Measurements from ENCODE around the gene SOX13. TPM values are rescaled to one million over a fixed set of nuclear protein-coding genes. Genes with fewer than 3 reads are reported as not detected.

Gene SOX13
- polyA plus RNA-seq, 1 donor (not counting 4 experiments of a cell fraction or from before 2014, with no cell fraction given) = 4.9 TPM

GRCh38 chr1:204059970-204060369, 12.9 kb upstream of the SOX13 start:
- dilution Hi-C loops (cut with MboI; ENCODE audit: extremely low pct_ligation_motif_present, low sequenced_read_pairs) = no loop called here
- no peak for DNase-seq (ENCODE audit: low read depth, low spot score)
- Histone ChIP-seq H3K4me2 (ENCODE audit: control insufficient read depth, extremely low read depth, insufficient read depth, low read depth, low read length) (no peak overlapping the region), H3K9me3 (ENCODE audit: control insufficient read depth, low read depth, low read length) (no peaks in the 10 kb centered on the region), H3K27ac (ENCODE audit: control insufficient read depth, insufficient read depth, low read length) (no peak overlapping the region), H3K36me3 (ENCODE audit: control insufficient read depth in 2 of 2, extremely low read depth in 1 of 2, insufficient read depth in 2 of 2, low read length in 2 of 2) (no peaks in the 10 kb centered on the region), H3K4me3 (ENCODE audit: control insufficient read depth in 2 of 3, extremely low read depth in 1 of 3, insufficient read depth in 2 of 3, low read depth in 1 of 3, low read length in 3 of 3) (no peak overlapping the region), H3K9ac (ENCODE audit: control insufficient read depth, extremely low read depth, insufficient read depth, low read length) (no peak overlapping the region), H3K9me1 (ENCODE audit: control insufficient read depth, extremely low read depth, insufficient read depth, low read length) (no peaks in the 10 kb centered on the region), H4K20me1 (ENCODE audit: control insufficient read depth, extremely low read depth, insufficient read depth, low read length) (no peaks in the 10 kb centered on the region), H3K79me2 (ENCODE audit: control insufficient read depth, insufficient read depth, low read length) (no peaks in the 10 kb centered on the region), H2AFZ (ENCODE audit: control insufficient read depth, low read length) (no peak overlapping the region), H3K4me1 (ENCODE audit: control insufficient read depth, extremely low read depth, insufficient read depth, low read length) (peaks cover 16% of the 10 kb centered on the region), H3K27me3 (ENCODE audit: control insufficient read depth, extremely low read depth, insufficient read depth, low read length) (no peaks in the 10 kb centered on the region)
- FAIRE-seq = no peak
- no peak for TF ChIP-seq CTCF (optimal IDR thresholded peaks at IDR 0.05 in 1 of 3, IDR thresholded peaks at IDR 0.05 in 1 of 3, conservative IDR thresholded peaks at IDR 0.05 in 1 of 3; ENCODE audit: extremely low read depth in 1 of 3, insufficient read depth in 2 of 3, low read length in 3 of 3)
- no peak for TF ChIP-seq EZH2 (IDR thresholded peaks at IDR 0.05; ENCODE audit: low read length)

- H2AFZ ChIP-seq (ENCODE audit: control insufficient read depth, low read length) = no peak overlapping the region
- no peaks in the 10 kb centered on the region for H3K27me3 ChIP-seq (ENCODE audit: control insufficient read depth, extremely low read depth, insufficient read depth, low read length)
- H4K20me1 ChIP-seq (ENCODE audit: control insufficient read depth, extremely low read depth, insufficient read depth, low read length) = no peaks in the 10 kb centered on the region
- H3K27ac ChIP-seq (ENCODE audit: control insufficient read depth, insufficient read depth, low read length) = no peak overlapping the region
- H3K36me3 ChIP-seq (ENCODE audit: control insufficient read depth in 2 of 2, extremely low read depth in 1 of 2, insufficient read depth in 2 of 2, low read length in 2 of 2) = no peaks in the 10 kb centered on the region
- dilution Hi-C loops (cut with MboI; ENCODE audit: extremely low pct_ligation_motif_present, low sequenced_read_pairs) = no loop called here
- no peak overlapping the region for H3K9ac ChIP-seq (ENCODE audit: control insufficient read depth, extremely low read depth, insufficient read depth, low read length)
- no peak for FAIRE-seq
- no peaks in the 10 kb centered on the region for H3K9me1 ChIP-seq (ENCODE audit: control insufficient read depth, extremely low read depth, insufficient read depth, low read length)
- H3K79me2 ChIP-seq (ENCODE audit: control insufficient read depth, insufficient read depth, low read length) = no peaks in the 10 kb centered on the region
- no peak overlapping the region for H3K4me2 ChIP-seq (ENCODE audit: control insufficient read depth, extremely low read depth, insufficient read depth, low read depth, low read length)
- peaks cover 13% of the 10 kb centered on the region for H3K4me1 ChIP-seq (ENCODE audit: control insufficient read depth, extremely low read depth, insufficient read depth, low read length)
- H3K4me3 ChIP-seq (ENCODE audit: control insufficient read depth in 2 of 3, extremely low read depth in 1 of 3, insufficient read depth in 2 of 3, low read depth in 1 of 3, low read length in 3 of 3) = no peak overlapping the region
- TF ChIP-seq EZH2 (IDR thresholded peaks at IDR 0.05; ENCODE audit: low read length) = no peak
- TF ChIP-seq CTCF (optimal IDR thresholded peaks at IDR 0.05 in 1 of 3, IDR thresholded peaks at IDR 0.05 in 1 of 3, conservative IDR thresholded peaks at IDR 0.05 in 1 of 3; ENCODE audit: extremely low read depth in 1 of 3, insufficient read depth in 2 of 3, low read length in 3 of 3) = no peak
- no peak for DNase-seq (ENCODE audit: low read depth, low spot score)
- no peaks in the 10 kb centered on the region for H3K9me3 ChIP-seq (ENCODE audit: control insufficient read depth, low read depth, low read length)
Observed at GRCh38 chr1:204062106-204062505, 10.8 kb upstream of the SOX13 start.
